Skeletal muscle cell (primary cell): Measurements from ENCODE around the gene MMP12.
A peak's percentile ranks its signal among the peaks of the same experiment; 100 is the strongest.
"Not testable (repeated sequence)": the region's sequence is repeated elsewhere in the genome, so short reads cannot be mapped to it uniquely, and the experiment has no call there.

Experiments used
- DNase-seq: peaks from one replicate; pipeline ENCODE4 v3.0.0-alpha.2; 2010; ENCODE audit warnings: low read depth
- H3K4me3 ChIP-seq: 2 replicates; pipeline ENCODE4 v1.5.1; 2011; ENCODE audit warnings: low read depth, mild to moderate bottlenecking, control low read depth, low read length, moderate library complexity

Gene MMP12

DNA sequence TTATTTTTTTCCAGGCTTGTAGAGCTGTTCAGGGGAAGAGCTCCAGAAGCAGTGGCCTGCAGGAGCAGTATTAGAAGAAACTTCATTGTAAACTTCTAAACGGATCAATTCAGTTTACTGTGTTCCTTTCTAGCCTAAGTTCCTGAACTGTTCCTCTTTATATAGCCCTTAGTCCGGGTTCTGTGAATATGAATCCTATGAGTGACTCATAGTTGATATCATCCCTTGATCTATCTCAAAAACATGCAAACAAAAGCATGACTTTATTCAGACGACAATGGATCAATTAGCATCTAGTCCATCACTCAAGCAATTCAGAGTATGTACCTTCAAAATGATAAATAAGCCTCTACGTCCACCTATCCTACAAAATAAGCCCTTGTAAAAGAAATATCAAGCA, at the start of gene MMP12:
MMP12 (minus strand) TSS at position 131 of the 400 bp plus-strand sequence; CDS start at position 86, 45 bp downstream.
- no peak within 1 kb of the TSS for H3K4me3 ChIP-seq
- no peak for DNase-seq

DNA sequence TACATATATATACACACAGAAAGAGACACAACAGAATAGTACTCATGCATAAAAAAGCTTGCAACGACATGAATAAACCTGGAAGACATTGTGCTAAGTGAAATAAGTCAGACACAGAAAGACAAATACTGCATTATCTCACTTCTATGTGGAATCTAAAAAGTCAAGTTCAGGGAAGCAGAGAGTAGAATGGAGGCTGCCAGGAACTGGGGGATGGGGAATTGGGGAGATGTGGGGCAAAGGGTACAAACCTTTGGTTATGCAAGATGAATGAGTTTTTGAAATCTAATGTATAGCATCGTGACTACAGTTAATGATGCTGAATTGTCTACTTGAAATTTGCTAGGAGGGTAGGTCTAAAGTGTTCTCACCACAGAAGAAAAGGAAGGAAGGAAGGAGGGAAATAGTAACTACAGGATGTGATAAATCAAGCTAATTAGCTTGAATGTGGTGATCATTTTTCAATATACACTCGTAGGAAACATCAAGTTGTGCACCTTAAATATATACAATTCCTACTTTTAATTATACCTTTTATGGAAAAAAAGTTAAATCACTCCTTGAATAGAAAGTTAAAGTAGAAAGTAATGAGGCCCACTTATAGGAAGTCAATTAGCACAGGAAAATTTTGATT, 46.9 kb upstream of the MMP12 start:
- DNase-seq: no peak
- no peak overlapping the region for H3K4me3 ChIP-seq

DNA sequence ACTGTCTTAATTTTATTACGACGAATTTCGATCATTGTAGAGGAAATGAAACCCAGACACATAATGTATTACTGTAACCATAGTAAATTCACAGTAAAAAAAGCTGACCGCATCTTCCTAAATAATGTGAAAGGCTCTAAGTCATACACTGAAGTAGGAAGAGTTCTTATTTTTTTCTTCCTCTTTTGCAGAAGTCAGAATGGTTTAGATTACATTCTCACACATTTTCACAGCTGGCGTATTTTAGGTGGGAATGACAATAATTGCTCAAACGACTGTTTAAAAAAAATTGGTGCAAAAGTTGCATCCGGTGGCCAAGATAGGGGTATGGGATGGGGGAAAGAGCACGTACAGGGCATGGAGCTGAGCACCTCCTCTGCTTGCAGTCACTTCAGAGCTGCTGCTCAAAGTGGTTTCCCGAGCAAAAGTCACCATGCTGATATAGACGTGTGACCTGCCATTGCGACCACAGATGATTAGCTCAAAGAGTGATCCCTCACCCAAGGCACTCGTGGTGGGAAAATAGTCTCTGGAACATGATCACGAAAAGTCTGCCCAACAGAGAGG, 45.4 kb upstream of the MMP12 start:
- DNase-seq: no peak
- no peak overlapping the region for H3K4me3 ChIP-seq

DNA sequence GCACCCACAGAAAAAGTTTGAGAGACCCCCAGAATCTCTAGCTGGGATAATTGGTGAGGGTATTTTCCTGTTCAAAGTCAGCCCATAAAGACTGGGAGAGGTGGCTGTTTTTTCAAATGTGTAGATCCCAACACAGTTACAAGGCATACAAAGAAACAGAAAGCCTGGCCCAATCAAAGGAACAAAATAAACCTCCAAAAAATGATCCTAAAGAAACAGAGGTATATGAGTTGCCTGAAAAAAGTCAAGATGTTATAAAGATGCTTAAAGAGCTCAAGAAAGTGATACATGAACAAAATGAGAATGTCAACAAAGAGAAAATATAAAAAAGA, 40.2 kb upstream of the MMP12 start:
- DNase-seq: no peak
- no peak overlapping the region for H3K4me3 ChIP-seq

DNA sequence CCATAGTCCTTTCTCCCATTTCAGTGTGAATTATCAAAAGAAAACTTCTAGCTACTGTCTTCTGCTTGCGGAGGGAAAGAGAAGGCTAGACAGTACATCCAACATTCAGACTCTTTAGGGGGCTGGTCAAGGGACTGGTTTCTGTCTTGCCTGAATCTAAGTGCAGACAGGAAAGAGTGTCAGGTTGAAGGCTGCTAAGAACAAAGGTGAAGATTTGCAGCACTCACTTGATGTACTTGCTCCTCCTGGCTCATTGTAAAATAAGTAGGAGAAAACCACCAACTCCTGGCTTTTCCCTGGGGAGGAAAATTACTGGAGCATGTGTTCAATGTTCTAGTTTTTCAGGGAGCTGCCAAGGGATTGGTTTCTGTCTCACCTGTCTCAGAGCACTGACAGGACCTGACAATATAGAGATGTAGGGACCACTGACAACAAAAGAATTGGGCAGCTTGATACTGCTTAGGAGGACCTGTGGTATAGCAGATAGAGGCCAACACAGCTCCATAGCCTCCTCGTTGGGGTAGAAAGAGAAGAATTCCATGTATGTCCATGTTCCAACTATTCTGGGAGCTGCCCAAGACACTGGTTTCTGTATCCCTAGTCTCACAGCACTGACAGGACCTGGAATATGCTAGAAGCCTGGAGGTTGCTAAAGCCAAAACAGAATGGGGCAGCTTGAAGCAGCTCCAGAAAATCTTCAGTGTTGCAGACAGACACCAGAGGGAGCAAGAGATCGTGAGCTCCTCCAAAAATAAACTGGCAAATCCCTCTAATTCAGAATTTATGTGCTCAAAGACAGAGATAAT, 39.7 kb upstream of the MMP12 start:
- no peak for DNase-seq
- H3K4me3 ChIP-seq: no peak overlapping the region

DNA sequence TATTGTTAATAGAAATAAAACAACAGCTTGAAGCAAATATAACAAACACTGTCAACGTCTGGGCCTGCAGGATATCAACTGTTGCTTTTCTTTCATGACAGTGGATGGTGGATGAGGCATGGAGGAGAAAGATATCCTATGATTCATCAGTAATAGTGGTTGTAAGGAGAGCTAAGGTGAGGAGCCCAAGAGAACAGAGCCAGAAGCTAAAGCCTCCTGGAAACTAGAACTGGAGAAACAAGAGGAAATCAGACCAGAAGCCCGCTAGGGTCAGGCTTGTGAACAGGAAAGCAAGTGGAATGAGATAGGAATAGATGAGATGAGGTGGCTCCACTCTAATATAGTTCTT, 37.7 kb upstream of the MMP12 start:
- H3K4me3 ChIP-seq: no peak overlapping the region
- no peak for DNase-seq

DNA sequence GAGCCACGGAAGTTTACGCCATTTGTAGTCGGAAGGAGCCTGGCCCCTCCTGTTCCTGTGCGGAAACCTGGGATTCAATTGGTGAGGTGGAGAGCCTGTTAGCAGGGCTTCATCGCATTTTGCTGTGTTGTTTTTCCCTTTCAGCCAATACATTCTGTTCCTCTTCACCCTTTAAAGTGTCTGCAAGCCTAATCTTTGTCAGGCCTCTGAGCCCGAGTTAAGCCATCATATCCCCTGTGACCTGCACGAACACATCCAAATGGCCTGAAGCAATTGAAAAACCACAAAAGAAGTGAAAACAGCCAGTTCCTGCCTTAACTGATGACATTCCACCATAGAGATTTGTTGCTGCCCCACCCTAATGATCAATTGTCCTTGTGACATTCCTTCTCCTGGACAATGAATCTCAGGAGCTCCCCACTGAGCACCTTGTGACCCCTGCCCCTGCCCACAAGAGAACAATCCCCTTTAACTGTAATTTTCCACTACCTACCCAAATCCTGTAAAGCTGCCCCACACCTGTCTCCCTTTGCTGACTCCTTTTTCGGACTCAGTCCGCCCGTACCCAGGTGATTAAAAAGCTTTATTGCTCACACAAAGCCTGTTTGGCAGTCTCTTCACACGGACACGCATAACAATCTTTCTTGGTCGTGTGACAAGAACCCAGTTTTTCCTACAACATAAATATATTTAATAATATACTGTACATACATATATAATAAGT, 37.1 kb upstream of the MMP12 start:
- no peak overlapping the region for H3K4me3 ChIP-seq
- no peak for DNase-seq

DNA sequence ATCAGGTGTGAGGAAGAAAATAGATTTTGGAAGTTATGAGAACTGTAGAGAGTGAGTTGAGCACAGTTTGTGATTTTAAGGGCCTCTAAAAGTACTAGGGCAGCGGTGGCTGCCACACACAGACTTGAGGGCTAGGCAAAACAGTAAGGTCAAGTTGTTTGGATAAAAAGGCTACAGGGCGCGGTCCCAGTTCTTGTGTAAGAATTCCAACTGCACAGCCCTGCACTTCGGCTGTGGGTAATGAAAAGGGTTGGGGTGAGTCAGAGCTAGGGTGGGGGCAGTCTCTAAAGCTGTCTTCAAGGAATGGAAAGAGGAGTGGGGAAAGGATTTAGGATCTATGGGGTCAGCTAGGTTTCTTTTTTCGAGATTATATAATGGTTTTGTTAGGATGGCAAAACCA, 31.1 kb upstream of the MMP12 start:
- DNase-seq, H3K4me3 ChIP-seq: not testable (repeated sequence)

DNA sequence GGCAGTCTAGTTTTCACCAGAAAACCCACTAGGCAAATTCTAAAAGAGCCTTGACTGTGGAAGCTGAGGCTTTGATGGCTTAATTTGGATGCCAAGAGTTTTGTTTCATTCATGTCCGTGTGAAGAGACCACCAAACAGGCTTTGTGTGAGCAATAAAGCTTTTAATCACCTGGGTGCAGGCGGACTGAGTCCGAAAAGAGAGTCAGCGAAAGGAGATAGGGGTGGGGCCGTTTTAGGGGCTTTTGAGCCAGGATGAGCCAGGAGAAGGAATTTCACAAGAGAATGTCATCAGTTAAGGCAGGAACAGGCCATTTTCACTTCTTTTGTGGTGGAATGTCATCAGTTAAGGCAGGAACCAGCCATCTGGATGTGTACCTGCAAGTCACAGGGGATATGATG, 29.1 kb upstream of the MMP12 start:
- DNase-seq, H3K4me3 ChIP-seq: not testable (repeated sequence)

DNA sequence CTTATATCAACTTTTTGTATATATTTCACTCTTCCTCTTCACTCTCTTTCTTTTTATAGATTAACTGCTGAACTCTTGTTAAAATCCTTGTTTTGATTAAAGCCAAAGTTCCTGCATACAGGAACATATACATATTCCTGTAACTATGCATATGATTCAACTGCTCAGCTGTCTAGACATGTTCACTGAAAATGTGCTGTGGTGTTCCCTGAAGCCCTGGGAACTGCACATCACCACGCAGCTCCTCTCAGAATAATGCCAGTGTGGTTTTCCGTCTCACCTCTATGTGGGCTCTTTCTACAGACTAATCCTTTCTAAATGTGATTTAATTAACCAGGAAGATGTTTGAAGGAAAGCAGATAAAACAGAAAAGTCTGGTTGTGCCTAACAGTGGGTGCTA, 25.6 kb upstream of the MMP12 start:
- H3K4me3 ChIP-seq: no peak overlapping the region
- no peak for DNase-seq

DNA sequence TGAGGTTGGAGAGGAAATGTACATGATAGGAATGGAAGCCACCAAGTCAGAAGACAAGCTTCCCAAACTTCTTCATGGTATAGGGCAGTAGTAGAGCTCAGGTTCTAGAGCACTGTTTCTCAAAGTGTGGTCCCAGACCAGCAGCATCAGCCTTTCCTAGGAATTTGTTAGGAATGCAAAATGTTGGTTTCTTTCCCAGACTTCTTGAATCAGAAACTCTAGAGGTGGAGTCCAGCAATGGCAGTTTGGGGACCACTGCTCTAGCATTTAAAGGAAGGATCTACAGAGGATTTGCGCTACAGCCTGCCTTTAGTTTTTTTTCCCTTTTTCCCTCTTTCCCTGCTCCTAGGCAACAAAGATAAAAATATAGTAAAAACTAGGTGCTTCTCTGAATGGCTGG, 17.0 kb upstream of the MMP12 start:
- no peak overlapping the region for H3K4me3 ChIP-seq
- DNase-seq: no peak

DNA sequence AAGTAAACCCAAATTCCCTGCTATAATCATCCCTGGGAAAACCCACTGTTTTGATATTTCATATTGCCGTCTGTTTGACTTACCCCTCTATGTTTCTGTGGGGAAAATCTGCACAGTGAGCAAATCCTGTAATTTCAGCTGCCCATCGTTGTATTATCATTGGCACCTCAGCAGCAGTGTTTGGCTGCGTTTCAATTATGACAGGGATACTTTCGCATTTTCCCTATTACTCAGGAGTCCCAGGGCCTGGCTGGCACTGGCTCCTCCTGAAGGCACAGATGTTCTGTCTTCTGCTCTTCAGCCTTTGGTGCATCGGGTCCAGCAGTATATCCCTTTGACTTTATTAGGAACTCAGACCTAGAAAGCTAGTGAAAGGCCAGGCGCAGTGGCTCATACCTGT, 12.2 kb upstream of the MMP12 start:
- no peak for DNase-seq
- no peak overlapping the region for H3K4me3 ChIP-seq

DNA sequence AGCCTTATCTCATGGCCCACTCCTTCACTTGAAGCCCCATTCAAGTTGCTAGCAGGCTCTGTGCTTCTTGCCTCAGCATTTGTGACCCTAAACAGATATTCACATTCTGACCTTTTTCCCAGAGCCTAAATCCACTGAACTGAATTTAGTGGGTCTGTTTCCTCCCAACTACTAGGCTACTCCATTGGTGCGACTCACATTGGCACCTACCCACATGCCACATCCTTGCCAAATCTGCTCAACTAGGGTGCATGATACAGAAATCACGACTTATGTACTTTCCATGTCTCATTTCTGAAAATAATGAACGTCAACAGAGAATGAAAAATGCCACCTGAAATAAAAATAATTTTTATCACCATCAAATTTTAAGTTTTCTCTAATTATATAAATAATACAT, 8.4 kb upstream of the MMP12 start:
- DNase-seq: no peak
- H3K4me3 ChIP-seq: no peak overlapping the region

DNA sequence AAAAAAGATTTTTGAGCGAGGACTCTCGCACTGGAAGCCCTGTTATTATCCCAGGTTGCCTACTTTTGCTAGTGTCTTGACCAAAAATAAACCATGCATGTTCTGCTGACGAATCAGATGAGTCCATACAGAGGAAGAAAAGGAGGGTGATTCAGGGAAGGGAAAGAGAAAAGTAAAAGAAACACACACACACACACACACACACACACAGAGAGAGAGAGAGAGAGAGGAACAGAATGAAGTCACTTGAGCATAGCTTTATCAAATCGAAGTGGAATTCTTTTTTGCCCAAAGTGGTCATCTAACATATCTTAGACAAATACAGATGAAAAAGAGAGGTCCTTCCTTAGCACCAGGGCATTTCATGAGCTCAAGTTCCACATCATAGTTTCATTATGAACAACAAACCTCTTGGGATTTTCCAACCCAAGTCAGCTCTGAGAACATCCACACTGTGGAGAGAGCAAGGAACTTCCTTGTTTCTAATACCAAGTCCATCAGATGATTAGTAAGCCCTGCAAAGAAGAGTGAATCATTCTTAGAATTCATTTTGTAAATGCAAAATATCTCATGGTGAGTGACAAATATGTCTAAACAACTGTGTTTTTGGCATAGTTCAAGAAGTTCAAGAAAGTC, 7.7 kb upstream of the MMP12 start:
- DNase-seq: peak; percentile 62
- H3K4me3 ChIP-seq: no peak overlapping the region

DNA sequence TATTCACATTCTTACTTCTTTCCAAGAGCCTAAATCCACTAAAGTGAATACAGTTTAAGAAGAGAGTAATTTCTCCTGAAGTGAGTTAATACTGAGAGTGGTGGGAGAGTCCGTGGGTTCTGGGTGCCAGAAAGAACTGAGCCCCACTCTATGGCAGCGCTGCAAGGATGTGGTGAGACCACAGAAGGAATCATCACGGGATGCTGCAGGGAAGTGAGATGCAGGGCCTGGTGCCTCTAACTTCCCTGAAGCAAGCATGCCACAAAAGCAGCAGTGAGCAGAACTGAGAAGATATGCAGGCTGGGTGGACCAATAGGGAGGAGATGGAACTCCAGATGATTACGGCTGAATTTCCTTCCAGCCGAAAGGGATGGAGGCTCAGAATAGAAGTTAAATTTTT, 5.0 kb upstream of the MMP12 start:
- no peak for DNase-seq
- no peak overlapping the region for H3K4me3 ChIP-seq

DNA sequence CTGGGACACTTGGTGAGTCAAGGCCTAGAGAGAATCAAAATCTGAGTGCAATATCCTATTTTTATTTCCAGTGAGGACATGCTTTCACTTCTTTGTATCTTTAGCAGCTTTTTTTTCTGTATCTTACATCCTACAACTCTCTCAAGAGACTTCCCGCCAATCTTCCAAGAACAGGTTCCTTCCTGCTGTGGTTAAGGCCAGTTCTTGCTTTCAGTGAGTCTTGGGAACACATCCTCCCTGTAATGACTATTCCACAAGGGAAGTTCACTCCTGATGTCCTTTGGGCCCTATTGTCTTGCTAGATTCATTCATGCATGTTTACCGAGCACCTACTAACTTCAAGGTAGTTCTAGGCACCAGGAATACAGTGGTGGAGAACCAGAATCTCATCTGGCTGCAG, 3.8 kb upstream of the MMP12 start:
- DNase-seq: no peak
- H3K4me3 ChIP-seq: no peak overlapping the region

DNA sequence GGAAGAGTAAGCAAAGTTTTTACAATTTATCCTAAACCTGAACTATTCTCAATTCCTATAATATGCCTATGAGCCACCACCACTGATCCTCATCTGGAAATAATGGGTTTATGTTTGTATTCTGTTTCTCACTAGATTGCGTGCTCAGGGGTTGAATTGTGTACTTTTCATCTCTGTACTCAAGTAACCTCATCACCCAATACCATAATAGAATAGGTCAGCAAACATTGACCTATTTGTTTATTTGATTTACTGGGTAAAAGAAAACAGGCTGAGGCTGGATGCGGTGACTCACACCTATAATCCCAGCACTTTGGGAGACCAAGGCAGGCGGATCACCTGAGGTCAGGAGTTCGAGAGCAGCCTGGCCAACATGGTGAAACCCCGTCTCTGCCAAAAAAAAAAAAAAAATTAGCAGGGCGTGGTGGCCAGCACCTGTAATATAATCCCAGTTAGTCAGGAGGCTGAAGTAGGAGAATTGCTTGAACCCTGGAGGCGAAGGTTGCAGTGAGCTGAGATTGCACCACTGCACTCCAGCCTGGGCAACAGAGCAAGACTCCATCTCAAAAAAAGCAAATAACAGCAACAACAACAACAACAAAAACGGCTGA, 5.3 kb downstream of the MMP12 start:
- DNase-seq, H3K4me3 ChIP-seq: not testable (repeated sequence)

DNA sequence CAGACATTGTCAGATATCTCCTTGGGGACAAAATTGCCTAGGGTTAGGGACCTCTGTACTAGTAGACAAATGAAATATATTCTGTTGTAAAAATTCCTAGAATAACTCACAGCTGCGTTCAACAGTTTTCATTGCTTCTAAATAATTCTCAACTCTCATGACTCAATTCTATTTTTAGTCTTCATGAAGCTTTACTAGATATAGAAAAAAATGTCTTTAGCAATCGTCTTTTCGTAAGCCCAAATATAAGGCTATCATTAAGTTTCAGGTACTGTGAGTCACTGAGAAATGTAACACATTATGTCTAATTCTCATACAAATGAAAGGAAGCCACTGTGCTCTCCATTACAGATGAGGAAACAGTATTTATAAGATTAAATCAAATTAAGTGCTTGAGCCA, 6.4 kb downstream of the MMP12 start:
- no peak for DNase-seq
- no peak overlapping the region for H3K4me3 ChIP-seq

DNA sequence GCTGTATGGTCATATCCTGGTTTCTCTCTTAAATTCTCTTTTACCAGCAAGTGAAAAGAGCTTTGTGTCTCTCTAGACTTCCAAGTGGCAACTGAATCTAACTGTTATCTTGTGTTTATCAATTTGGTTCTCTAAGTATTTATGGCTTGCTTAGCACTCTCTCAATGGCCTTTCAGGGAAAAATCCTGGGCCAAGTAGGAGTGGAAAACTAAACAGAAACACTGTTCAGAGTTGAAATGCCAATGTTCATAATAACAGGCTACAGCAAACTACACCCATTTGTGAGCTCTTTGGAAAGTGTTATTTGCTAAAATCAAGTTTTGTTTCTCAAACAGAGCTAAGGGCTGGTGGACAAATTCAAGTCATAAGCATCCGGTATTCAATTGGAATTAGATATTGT, 10.1 kb downstream of the MMP12 start:
- DNase-seq: no peak
- no peak overlapping the region for H3K4me3 ChIP-seq

DNA sequence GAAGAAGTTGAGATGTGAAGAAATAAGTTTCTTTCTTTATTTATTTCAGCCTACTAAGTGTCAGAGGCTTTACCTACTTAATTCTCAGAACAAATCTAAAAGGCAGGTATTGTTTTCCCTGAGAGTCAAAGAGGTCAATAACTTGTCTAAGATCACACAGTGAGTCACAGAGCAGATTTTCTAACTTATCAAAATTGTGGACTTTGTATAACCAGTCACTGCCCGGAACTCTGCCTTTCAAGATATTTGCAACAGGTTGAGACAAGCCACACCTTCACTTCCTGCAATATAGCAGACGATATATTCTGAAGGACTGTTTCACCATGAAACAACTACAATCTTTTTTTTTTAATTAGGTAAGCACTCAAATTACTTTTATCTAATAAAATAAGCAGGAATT, 20.8 kb downstream of the MMP12 start:
- no peak overlapping the region for H3K4me3 ChIP-seq
- no peak for DNase-seq
